SK-N-SH treated with all-trans-retinoic acid at 6 μM for 48 hours (cell line): ENCODE data around the gene DLG2.

Source experiments
- ATAC-seq: fragments of 200-7000 bp; cut with Tn5 transposase; 3 replicates; pipeline ENCODE4 v1.9.1; 2020; ENCODE audit warnings: mild to moderate bottlenecking, moderate library complexity
- ARNTL ChIP-seq: fragments of 450-650 bp; formaldehyde crosslinking; IDR thresholded peaks from 2 replicates; pipeline ENCODE4 v1.5.0; 2020; ENCODE audit warnings: low read depth, mild to moderate bottlenecking, moderate library complexity, borderline replicate concordance
- BACH2 ChIP-seq: fragments of 250-450 bp; sonication (Bioruptor Pico); IDR thresholded peaks from 2 replicates; pipeline ENCODE4 v1.9.0; 2021; ENCODE audit warnings: mild to moderate bottlenecking, borderline replicate concordance
- CREB5 ChIP-seq: fragments of 250-450 bp; sonication (Bioruptor Pico); IDR thresholded peaks from 2 replicates; pipeline ENCODE4 v1.5.1; 2020; ENCODE audit warnings: low read depth, mild to moderate bottlenecking, moderate library complexity
- CSDC2 ChIP-seq: fragments of 250-450 bp; sonication (Bioruptor Pico); IDR thresholded peaks from 2 replicates; pipeline ENCODE4 v1.5.0; 2020; ENCODE audit warnings: mild to moderate bottlenecking, moderate library complexity
- CSRNP3 ChIP-seq: fragments of 250-450 bp; sonication (Bioruptor Pico); IDR thresholded peaks from 2 replicates; pipeline ENCODE4 v1.5.1; 2021; ENCODE audit warnings: mild to moderate bottlenecking, moderate library complexity
- GLIS3 ChIP-seq: fragments of 250-450 bp; sonication (Bioruptor Pico); IDR thresholded peaks from 2 replicates; pipeline ENCODE4 v1.5.0; 2020; ENCODE audit warnings: mild to moderate bottlenecking, moderate library complexity
- ISL1 ChIP-seq: fragments of 250-450 bp; sonication (Bioruptor Pico); IDR thresholded peaks from 2 replicates; pipeline ENCODE4 v2.1.2; 2022; ENCODE audit warnings: mild to moderate bottlenecking, moderate library complexity
- OSR1 ChIP-seq: fragments of 250-450 bp; sonication (Bioruptor Pico); IDR thresholded peaks from 2 replicates; pipeline ENCODE4 v1.8.0; 2022; ENCODE audit warnings: moderate library complexity, mild to moderate bottlenecking, inconsistent platforms
- PATZ1 ChIP-seq: fragments of 250-450 bp; sonication (Bioruptor Pico); IDR thresholded peaks from 2 replicates; pipeline ENCODE4 v1.8.0; 2020; ENCODE audit warnings: mild to moderate bottlenecking, moderate library complexity, borderline replicate concordance
- POU6F1 ChIP-seq: fragments of 250-450 bp; sonication (Bioruptor Pico); IDR thresholded peaks from 2 replicates; pipeline ENCODE4 v1.8.0; 2021; ENCODE audit warnings: low read depth, mild to moderate bottlenecking, moderate library complexity, borderline replicate concordance
- PPARA ChIP-seq: fragments of 250-450 bp; sonication (Bioruptor Pico); IDR thresholded peaks from 2 replicates; pipeline ENCODE4 v1.5.0; 2020; ENCODE audit warnings: mild to moderate bottlenecking, borderline replicate concordance
- RARB ChIP-seq: fragments of 250-450 bp; sonication (Bioruptor Pico); IDR thresholded peaks from 2 replicates; pipeline ENCODE4 v1.8.0; 2021; ENCODE audit warnings: mild to moderate bottlenecking, moderate library complexity
- SNAI2 ChIP-seq: fragments of 250-450 bp; sonication (Bioruptor Pico); IDR thresholded peaks from 2 replicates; pipeline ENCODE4 v1.5.0; 2020; ENCODE audit warnings: mild to moderate bottlenecking, moderate library complexity
- TCF4 ChIP-seq: fragments of 250-450 bp; sonication (Bioruptor Pico); IDR thresholded peaks from 2 replicates; pipeline ENCODE4 v1.8.0; 2021; ENCODE audit warnings: mild to moderate bottlenecking, moderate library complexity, borderline replicate concordance
- TOX ChIP-seq: fragments of 250-450 bp; sonication (Bioruptor Pico); IDR thresholded peaks from 2 replicates; pipeline ENCODE4 v1.8.0; 2021; ENCODE audit warnings: mild to moderate bottlenecking, moderate library complexity, borderline replicate concordance
- TSHZ2 ChIP-seq: fragments of 250-450 bp; sonication (Bioruptor Pico); IDR thresholded peaks from 2 replicates; pipeline ENCODE4 v1.5.0; 2020; ENCODE audit warnings: mild to moderate bottlenecking, moderate library complexity
- ZFP3 ChIP-seq: fragments of 250-450 bp; sonication (Bioruptor Pico); IDR thresholded peaks from 2 replicates; pipeline ENCODE4 v1.5.0; 2020; ENCODE audit warnings: mild to moderate bottlenecking, moderate library complexity
- ZFP30 ChIP-seq: fragments of 450-650 bp; formaldehyde crosslinking; IDR thresholded peaks from 2 replicates; pipeline ENCODE4 v1.5.0; 2022; ENCODE audit warnings: mild to moderate bottlenecking, moderate library complexity
- ZNF565 ChIP-seq: fragments of 450-650 bp; formaldehyde crosslinking; conservative IDR thresholded peaks from 2 replicates; pipeline ENCODE4 v1.5.0; 2020; ENCODE audit warnings: low read depth, mild to moderate bottlenecking, moderate library complexity
- ZNF70 ChIP-seq: fragments of 450-650 bp; formaldehyde crosslinking; IDR thresholded peaks from 2 replicates; pipeline ENCODE4 v1.5.0; 2020; ENCODE audit warnings: mild to moderate bottlenecking, moderate library complexity

Gene DLG2

GRCh38 chr11:84645988-84646694, 981.0 kb downstream of the DLG2 start:
- ATAC-seq, result no peak

More at GRCh38 chr11:84645988-84646694, 981.0 kb downstream of the DLG2 start:
- TF ChIP-seq PPARA (CRISPR knock-in tag) (no peak), RARB (CRISPR knock-in tag) (no peak), CREB5 (CRISPR knock-in tag) (no peak), TSHZ2 (no peak), OSR1 (CRISPR knock-in tag) (no peak), CSRNP3 (no peak), CSDC2 (CRISPR knock-in tag) (no peak), POU6F1 (CRISPR knock-in tag) (no peak), GLIS3 (CRISPR knock-in tag) (no peak), BACH2 (no peak), ZNF70 (CRISPR knock-in tag) (no peak), ZFP3 (CRISPR knock-in tag) (no peak), TOX (CRISPR knock-in tag) (no peak), ZFP30 (CRISPR knock-in tag) (no peak), SNAI2 (CRISPR knock-in tag) (no peak), ARNTL (CRISPR knock-in tag) (no peak), ISL1 (no peak), PATZ1 (CRISPR knock-in tag) (no peak), TCF4 (CRISPR knock-in tag) (no peak), ZNF565 (CRISPR knock-in tag) (no peak)
- TF ChIP-seq, all 23 proteins: peak for 0
